Stomach (tissue), 4 donors: ENCODE results near the gene SH3BGRL3.

Experiments used
- CTCF ChIP-seq, 7 experiments: fragments of 450-650 bp in 4 of 7; fragments of 200-600 bp in 3 of 7; sonication (generic) in 3 of 7; IDR thresholded peaks; one replicate each; pipeline ENCODE4 v1.5.1; 2016 to 2019; ENCODE audit warnings: antibody characterized with exemption in 7 of 7, control low read depth in 2 of 7, mild to moderate bottlenecking in 1 of 7
- EP300 ChIP-seq: sonication (generic); formaldehyde crosslinking; IDR thresholded peaks from one replicate; pipeline ENCODE4 v1.6.1; 2017; ENCODE audit warnings: antibody characterized with exemption
- POLR2AphosphoS5 ChIP-seq, 3 donors: sonication (generic); formaldehyde crosslinking; IDR thresholded peaks; one replicate each; pipeline ENCODE4 v1.6.1; 2016; ENCODE audit warnings: antibody characterized with exemption in 3 of 3

- TF ChIP-seq CTCF (IDR thresholded peaks at IDR 0.05) = no peak
- TF ChIP-seq POLR2AphosphoS5 (IDR thresholded peaks at IDR 0.05) = no peak
- no peak for TF ChIP-seq EP300
Measured at GRCh38 chr1:26293911-26294463, 14.1 kb downstream of the SH3BGRL3 start.
